ENCODE measurements around the gene RHBDD2. TPM values are rescaled to one million over a fixed set of nuclear protein-coding genes. Genes with fewer than 3 reads are reported as not detected.
"Not testable (repeated sequence)": the region's sequence is repeated elsewhere in the genome, so short reads cannot be mapped to it uniquely, and the experiment has no call there.

The RHBDD2 gene
- total RNA-seq, 2 donors from 2014 or later = 42.6 to 51.0 TPM

- intact Hi-C loops (cut with DNase I) = no loop called here
- DNase-seq = no peak
- no peaks in the 10 kb centered on the region for H3K9me3 ChIP-seq
- H3K9ac ChIP-seq (ENCODE audit: low read depth in 2 of 2, low read length in 2 of 2) = no peak overlapping the region
- no peaks in the 10 kb centered on the region for H3K36me3 ChIP-seq
- TF ChIP-seq, protein P1, sequence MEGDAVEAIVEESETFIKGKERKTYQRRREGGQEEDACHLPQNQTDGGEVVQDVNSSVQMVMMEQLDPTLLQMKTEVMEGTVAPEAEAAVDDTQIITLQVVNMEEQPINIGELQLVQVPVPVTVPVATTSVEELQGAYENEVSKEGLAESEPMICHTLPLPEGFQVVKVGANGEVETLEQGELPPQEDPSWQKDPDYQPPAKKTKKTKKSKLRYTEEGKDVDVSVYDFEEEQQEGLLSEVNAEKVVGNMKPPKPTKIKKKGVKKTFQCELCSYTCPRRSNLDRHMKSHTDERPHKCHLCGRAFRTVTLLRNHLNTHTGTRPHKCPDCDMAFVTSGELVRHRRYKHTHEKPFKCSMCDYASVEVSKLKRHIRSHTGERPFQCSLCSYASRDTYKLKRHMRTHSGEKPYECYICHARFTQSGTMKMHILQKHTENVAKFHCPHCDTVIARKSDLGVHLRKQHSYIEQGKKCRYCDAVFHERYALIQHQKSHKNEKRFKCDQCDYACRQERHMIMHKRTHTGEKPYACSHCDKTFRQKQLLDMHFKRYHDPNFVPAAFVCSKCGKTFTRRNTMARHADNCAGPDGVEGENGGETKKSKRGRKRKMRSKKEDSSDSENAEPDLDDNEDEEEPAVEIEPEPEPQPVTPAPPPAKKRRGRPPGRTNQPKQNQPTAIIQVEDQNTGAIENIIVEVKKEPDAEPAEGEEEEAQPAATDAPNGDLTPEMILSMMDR (IDR thresholded peaks at IDR 0.05) = no peak
- H3K27ac ChIP-seq = no peak overlapping the region
- H3K4me3 ChIP-seq = no peak overlapping the region
- H3K4me1 ChIP-seq = no peaks in the 10 kb centered on the region
- H3K27me3 ChIP-seq = no peaks in the 10 kb centered on the region
These were observed 9.0 kb upstream of the RHBDD2 start for GRCh38 chr7:75869776-75870379.

- DNase-seq = no peak
- TF ChIP-seq, protein P1 (IDR thresholded peaks at IDR 0.05) = no peak
- Histone ChIP-seq H3K27ac (no peak overlapping the region), H3K4me3 (no peak overlapping the region), H3K4me1 (no peaks in the 10 kb centered on the region), H3K36me3 (no peaks in the 10 kb centered on the region), H3K9ac (ENCODE audit: low read depth in 2 of 2, low read length in 2 of 2) (no peak overlapping the region), H3K9me3 (no peaks in the 10 kb centered on the region), H3K27me3 (no peaks in the 10 kb centered on the region)
- intact Hi-C loops (cut with DNase I) = no loop called here
These were observed 8.2 kb upstream of the RHBDD2 start for GRCh38 chr7:75870557-75871161.

DNA sequence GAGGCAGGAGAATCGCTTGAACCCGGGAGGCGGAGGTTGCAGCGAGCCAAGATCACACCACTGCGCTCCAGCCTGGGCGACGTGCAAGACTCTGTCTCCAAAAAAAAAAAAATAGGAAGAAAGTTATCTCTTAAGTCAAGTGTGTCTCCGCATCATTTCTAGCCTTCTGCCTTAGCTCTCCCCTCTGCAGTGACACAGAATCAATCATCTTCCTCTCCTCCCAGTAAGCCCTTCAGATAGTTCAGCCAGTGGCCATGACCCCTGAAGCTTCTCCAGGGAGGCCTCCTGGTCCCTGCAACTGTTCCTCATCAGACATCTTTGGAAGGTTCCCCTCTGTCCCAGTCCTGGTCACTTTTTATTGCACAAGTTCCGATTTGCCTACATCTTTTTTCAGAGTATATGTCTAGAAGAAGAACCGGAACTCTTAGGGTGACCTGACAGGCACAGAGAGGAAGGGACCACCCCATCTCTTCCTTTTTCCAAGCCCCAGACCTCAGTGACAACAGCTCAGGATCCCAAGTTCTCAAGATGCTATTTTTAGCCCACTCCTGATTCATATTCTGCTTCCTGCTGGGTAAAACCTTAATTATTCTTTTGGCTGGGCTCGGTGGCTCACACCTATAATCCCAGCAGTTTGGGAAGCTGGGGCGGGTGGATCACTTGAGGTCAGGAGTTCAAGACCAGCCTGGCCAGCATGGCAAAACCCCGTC lies 6.6 kb upstream of the RHBDD2 start:
- intact Hi-C loops (cut with DNase I) = no loop called here
- Histone ChIP-seq H3K27me3 (no peaks in the 10 kb centered on the region), H3K36me3 (no peaks in the 10 kb centered on the region), H3K27ac (no peak overlapping the region), H3K4me3 (no peak overlapping the region), H3K9ac (ENCODE audit: low read depth in 2 of 2, low read length in 2 of 2) (no peak overlapping the region), H3K9me3 (no peaks in the 10 kb centered on the region), H3K4me1 (no peaks in the 10 kb centered on the region)
- no peak for DNase-seq
- TF ChIP-seq, protein P1 (IDR thresholded peaks at IDR 0.05) = no peak

DNA sequence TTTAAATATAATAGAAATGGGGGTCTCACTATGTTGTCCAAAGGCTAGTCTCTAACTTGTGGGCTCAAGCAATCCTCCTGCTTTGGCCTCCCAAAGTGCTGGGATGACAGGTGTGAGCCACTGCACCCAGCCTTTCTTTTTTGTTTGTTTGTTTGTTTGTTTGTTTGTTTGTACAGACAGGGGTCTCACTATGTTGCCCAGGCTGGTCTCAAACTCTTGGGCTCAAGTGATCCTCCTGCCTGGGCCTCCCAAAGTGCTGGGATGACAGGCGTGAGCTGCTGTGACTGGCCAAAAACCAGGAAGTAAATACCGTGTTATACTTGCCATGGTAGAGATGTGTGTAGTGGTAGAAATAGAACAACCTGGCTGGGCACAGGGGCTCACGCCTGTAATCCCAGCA lies 4.7 kb upstream of the RHBDD2 start:
- intact Hi-C loops (cut with DNase I); H3K4me1 ChIP-seq; DNase-seq; H3K9me3 ChIP-seq; H3K27ac ChIP-seq; H3K36me3 ChIP-seq; H3K4me3 ChIP-seq; H3K9ac ChIP-seq (ENCODE audit: low read depth in 2 of 2, low read length in 2 of 2); H3K27me3 ChIP-seq: not testable (repeated sequence)

DNA sequence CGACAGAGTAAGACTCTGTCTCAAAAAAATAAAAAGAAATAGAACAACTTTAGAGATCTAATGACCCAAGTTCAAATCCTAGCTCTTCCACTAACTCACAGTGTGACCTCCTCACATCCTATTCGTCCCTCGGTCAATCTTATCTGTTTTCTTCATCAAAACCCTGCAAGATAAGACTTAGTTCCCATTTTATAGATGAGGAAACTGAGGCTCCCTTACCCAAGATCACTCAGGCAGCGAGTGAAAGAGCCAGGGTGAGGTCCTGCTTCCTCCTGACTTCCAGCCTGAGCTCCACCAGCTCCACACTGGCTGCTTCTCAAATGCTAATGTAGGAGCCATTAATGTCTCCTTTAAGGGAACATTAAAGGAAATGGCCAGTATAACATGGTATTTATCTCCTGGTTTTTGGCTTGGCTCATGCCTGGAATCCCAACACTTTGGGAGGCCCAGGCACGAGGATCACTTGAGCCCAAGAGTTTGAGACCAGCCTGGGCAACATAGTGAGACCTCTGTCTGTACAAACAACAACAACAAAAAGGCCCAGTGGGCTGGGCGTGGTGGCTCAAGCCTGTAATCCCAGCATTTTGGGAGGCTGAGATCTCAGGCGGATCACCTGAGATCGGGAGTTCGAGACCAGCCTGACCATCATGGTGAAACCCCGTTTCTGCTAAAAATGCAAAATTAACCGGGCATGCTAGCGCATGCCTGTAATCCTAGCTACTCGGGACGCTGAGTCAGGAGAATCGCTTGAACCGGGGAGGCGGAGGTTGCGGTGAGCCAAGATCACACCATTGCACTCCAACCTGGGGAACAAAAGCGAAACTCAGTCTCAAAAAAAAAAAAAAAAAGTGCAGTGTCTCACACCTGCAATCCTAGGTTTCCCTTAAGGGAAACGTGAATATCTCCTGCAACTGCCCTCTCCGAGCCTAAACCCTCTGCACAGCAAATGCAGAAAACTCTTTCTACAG lies 3.4 kb upstream of the RHBDD2 start:
- H3K4me3 ChIP-seq = no peak overlapping the region
- H3K27me3 ChIP-seq = no peaks in the 10 kb centered on the region
- H3K27ac ChIP-seq = no peak overlapping the region
- no peak for DNase-seq
- intact Hi-C loops (cut with DNase I) = no loop called here
- no peak overlapping the region for H3K9ac ChIP-seq (ENCODE audit: low read depth in 2 of 2, low read length in 2 of 2)
- no peaks in the 10 kb centered on the region for H3K4me1 ChIP-seq
- H3K36me3 ChIP-seq = no peaks in the 10 kb centered on the region
- TF ChIP-seq, protein P1 (IDR thresholded peaks at IDR 0.05) = no peak
- no peaks in the 10 kb centered on the region for H3K9me3 ChIP-seq
